Activated CD8-positive, alpha-beta memory T cell treated with anti-CD3 and anti-CD28 coated beads for 4 hours (primary cell): Measurements from ENCODE around the gene CRYBB2.
"Not testable (repeated sequence)": the region's sequence is repeated elsewhere in the genome, so short reads cannot be mapped to it uniquely, and the experiment has no call there.

ENCODE experiments used
- DNase-seq, 2 donors: peaks; one replicate each; pipeline ENCODE4 v3.0.0-alpha.2; 2020; ENCODE audit warnings: low read depth in 2 of 2

CRYBB2 gene, protein sequence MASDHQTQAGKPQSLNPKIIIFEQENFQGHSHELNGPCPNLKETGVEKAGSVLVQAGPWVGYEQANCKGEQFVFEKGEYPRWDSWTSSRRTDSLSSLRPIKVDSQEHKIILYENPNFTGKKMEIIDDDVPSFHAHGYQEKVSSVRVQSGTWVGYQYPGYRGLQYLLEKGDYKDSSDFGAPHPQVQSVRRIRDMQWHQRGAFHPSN

DNA sequence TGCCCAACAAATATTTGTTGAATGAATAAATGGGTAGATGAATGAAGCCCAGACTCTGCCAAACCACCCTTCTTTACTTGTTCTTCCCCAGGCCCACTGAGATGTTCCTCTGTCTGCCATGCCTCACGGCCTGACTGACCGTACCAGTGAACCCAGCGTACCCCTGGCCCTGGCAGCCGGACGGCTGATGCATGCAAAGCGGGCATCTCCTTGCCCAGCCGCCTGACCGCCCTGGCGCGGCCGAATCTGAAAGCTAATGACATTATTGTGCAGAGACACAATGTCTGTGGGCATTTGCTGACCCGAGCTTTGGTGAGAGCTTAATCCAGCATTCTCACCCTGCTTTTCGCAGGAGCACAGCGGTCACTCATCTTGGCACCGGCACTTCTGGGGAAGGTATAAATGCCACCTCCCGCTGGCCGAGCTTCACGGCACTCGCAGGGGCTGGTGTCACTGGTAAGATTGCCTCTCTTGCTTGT, at the start of gene CRYBB2:
TSS of gene CRYBB2 (plus strand) at position 429 of the 479 bp plus-strand sequence. CDS start 1,791 bp downstream, outside the sequence.
- DNase-seq = no peak

DNA sequence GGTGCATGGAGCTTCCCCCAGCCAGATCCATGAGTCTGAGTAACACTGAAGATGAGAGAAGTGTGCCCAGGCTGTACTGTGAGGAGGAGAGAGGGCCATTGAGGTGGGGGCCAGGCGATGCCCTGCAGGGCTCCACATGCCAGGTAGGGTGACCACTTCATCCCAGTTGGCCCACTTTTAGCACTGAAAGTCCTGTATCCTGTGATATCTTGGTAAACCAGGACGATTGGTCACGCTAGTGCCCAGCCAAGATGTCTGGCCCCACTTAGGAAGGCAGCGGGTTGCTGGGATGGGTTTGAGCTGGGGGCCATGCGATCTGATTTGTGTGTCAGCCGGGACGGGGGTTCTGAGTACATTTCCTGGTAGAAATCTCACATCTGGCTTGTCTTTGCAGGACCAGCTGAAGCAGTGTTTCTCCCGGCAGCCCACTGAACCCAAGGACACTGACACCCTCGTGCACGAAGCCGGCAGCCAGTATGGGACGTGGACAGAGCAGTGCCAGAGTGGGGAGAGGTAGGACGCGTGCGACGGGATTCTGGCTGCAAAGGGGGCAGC, 48.9 kb upstream of the CRYBB2 start:
- no peak for DNase-seq

DNA sequence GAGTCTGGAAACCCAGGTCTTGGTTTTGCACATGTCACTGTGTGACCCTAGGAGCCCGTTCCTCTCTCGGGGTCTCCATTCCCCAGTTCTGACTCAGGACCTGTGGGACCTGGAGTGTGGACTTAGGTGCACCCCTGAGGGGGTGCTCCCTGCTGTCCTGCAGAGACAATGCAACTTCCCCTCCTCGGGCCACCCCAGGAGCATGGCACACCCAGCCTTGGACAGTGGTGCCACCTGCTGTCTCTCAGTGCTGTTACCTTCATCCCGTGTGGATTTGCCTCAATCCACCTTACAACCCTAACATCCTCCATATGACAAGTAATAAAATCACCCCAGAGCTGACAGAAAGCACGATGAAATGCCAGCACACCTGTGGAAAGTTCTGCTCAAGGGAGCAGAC, 47.3 kb upstream of the CRYBB2 start:
- no peak for DNase-seq

DNA sequence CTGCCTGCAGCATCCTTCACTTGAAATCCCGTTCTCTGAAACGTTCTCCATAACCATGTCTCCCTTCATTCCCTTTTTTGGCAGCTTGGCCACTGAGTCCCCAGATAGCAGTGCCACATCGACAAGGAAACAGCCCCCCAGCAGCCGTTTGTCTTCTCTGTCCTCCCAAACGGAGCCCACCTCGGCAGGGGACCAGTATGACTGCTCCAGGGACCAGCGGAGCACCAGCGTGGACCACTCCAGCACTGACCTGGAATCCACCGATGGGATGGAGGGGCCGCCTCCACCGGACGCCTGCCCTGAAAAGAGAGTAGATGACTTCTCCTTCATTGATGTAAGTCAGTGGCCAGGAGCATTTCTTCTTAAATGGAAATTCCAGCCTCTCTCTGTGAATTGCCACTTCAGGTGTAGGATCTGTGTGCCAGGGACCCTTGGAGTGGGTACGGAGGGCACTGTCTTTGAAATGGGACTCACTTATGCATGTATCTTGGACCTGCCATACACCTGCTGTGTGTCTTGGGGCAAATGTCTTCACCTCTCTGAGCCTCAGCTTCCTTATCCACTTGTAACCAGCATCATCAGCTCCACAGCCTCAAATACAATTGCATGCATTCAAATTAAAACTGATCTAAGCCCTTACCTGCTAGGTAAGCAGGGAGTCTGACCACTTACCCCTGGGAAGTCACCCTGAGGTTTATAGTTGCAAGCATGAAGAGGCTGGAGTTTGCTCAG, 45.1 kb upstream of the CRYBB2 start:
- no peak for DNase-seq

DNA sequence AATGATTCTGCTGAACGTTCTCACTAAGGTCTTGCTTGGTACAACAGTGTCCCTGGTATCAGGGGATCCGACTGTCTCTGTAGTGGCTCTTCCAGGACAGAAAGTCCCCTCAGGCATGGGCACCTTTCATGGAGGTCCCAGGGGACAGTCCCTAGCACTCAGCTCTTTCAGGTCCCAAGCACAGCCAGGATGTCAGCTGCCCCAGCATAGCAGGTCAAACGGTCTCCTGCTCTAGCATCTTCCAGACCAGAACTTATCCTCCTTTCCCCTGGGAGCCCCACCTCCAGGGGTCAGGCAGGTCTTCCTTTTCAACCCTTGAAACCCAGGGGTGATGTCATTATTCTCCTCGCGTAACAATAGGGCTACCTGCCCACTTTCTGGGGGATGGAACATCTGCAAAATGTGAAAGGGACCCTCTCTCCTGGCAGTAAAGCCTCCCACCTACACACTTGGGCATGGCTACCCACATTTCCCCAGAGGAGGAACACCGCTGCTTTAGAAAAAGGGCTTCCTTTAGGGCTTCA, 44.5 kb upstream of the CRYBB2 start:
- no peak for DNase-seq

DNA sequence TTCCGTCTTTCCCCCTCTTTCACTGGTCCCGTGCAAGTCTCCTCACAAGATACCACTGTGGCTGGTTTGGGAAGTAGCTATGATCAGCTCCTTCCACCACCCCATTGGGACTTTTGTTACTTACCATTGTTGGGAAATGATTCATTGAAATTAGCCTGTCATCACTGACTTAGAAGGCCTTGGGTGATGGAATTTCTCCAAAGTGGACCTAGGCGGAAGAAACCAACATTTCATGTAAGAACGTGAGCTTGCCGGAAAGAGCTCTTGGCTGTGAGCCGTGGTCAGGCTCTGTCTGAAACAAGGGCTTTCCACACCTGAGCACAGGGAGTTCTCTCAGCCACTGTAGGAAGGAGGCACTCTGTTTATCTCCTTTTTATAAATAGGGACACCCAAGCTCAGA, 43.3 kb upstream of the CRYBB2 start:
- no peak for DNase-seq

DNA sequence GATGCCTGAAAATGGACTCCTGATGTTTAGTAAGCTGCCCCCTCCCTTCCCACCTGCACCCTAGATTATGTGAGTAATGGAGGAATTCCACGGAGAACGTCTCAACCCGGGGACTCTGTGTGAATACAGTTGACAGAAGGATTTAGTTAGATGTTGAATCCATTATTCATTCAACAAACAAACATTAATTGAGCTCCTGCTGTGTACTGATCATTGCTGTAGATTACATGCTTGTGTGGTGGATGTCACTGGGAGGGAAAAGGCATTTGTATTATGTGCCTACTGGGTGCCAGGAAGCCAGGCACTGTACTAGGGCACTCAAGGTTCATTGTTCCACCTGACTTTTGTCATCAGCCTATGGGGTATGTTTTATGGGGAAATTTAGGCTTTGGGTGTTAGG, 42.6 kb upstream of the CRYBB2 start:
- DNase-seq = no peak

DNA sequence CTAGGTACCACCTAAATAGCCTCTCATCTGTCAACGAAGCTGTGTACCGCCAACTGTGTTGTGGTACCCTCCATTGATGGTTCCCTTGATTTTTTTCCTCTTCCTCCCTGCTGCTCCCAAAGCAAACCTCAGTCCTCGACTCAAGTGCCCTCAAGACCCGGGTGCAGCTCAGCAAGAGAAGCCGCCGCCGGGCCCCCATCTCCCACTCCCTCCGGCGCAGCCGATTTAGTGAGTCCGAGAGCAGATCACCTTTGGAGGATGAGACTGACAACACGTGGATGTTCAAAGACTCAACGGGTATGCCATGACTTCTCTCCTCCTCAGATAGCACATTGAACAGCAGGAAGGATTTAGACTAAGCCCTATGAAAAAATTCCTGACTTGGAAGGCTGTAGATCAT, 42.2 kb upstream of the CRYBB2 start:
- no peak for DNase-seq

DNA sequence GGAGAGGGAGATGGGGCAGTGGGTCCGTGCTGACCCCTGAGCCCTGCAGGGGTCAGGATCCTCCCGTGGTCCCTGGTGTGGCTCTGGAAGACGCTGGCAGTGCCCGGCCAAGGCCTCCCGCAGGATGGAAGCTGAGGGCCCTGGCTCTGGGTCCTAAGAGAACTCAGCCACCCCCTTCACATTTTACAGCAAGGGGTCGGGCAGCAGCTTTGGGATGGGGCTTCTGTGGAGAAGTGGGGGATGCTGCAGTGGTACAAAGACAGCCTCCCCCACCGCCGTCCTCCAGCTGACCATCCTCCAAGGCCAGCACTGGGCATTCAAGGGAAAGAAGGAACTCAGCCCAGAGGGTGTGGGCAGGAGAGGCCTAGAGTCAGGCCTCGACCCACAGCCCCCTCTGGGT, 41.5 kb upstream of the CRYBB2 start:
- no peak for DNase-seq

DNA sequence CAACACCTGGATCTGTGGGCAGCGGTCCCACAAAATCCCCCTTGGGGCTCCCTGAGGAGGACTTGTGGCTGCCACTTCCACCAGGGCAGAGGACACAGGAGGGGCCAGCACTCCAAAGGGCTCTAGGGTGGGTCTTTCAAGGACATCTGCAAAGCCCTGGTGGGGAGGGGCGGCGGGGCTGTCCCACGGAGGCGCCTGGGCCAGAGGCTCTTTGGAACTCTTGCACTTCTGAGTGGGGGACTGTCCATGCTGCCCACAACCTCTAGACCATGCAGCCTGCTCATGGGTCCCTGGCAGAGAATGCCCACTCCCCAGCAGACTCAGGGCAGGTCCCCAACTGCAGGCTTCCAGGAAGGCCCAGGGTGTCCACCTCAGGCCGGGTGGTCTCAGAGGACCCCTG, 41.1 kb upstream of the CRYBB2 start:
- not testable (repeated sequence) for DNase-seq

DNA sequence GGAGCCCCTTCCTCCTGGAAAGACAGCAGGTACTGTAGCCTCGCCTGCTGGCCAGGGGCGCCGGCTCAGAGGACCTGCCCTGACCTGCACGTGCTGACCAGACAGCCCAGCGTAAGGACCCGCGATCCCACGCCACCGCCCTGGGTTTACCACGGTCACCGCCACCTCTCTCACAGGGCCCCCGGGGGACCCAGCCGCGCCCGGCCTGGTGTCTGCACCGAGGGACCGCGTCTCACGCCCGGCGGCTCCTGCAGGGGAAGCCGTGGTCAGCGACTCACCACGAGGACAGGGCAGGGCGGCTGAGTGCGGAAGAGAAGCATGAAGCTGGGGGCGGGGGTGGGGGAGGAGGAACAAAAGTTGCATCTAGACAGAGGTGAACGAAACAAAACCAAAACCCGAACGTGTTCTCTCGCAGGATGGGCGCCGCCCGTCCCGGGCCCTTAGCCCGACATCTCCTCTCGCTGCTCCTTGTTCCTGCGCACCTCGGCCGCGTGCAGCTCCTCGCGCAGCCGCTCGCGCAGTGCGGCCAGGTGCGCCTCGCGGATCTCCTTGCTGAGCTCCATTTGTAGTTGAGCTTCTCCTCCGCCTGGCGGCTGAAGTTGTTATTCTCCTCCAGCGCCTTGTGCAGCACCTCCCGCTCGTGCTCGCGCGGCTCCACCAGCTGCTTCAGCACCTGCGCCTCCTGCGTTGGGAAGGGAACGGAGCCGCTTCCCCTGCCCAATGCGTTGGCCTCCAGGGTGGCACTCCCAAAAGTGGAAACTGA, 40.4 kb upstream of the CRYBB2 start:
- not testable (repeated sequence) for DNase-seq

DNA sequence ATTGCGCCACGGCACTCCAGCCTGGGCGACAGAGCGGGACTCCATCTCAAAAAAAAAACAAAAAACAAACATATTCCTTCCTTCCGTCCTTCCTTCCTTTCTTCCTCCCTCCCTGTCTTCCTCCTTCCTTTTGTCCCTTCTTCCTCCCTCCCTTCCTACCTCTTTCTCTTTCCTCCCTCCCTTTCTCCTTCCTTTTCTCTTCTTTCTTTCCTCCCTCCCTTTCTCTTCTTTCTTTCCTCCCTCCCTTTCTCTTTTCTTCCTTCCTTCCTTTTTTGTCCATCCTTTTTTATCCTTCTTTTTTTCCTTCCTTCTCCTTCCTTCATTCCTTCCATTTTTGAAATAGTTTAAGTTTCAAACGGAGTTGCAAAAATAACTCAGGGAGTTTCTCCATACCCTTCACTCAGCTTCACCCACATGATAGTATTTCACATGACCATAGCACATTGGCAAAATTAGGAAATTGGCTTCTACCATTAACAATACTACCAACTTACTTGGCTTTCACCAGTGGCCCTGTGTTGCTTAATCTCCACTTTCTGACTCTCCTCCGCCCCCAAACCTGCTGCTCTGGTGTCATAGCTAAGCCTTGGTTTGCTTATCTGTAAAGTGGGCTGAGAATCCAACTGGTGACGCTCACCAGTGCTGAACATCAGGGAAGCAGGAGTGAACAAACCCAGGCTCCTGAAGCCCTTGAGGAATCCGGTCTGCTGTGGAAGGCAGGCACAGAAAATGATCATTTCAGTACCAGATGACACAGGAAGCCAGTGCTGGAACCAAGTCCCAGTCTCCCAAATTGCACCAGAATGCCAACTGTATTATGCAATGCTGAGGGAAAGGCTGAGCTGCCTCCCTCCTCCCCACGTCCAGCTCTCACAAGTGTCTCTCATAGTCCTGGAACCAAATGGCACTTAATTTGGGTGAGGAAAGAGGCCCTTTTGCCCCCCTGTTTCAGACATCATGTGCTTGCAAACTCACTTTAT, 37.0 kb upstream of the CRYBB2 start:
- no peak for DNase-seq

DNA sequence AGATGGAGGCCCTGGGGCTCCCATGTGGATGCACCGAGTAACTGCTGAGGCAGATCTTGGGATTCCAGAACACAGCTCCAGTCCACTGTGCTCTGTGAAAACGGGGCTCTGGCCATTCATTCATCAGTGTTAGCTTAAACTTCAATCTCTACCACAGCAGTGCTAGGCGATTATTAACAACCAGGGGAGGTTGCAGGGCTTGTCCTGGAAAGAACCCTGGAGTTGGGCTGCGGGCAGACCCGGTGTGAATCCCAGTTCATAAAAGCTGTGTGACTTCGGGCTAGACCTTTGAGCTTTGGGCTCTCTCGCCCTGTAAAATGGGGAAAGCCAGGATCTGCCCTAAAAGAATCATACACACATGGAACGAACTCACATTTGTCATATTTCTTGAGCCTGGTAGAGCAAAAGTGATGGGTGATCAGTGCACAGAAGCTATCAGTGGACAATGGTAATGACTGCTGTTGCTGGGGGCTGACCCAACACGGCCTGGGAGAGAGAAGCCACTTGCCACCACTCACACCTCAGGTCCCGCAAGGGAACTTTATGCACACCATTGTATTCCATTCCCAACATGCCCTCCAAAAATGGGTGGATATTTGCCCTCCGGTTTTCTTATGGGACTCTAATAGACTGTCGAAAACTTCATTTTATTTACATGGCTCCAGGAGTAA, 35.4 kb upstream of the CRYBB2 start:
- no peak for DNase-seq

DNA sequence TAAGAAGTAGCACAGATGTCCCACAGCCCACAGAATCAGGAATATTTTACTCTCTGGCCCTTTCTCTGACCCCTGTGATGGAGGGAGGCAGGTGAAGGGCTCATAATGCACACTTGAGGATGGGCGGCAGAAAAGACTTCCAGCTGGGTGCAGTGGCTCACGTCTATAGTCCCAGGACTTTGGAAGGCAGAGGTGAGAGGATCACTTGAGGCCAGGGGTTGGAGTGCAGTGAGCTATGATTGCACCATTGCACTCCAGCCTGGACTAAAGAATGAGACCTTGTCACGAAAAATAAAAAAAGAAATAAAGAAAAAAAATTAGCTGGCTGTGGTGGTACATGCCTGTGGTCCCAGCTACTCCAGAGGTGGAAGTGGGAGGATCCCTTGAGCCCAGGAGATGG, 33.3 kb upstream of the CRYBB2 start:
- DNase-seq = no peak

DNA sequence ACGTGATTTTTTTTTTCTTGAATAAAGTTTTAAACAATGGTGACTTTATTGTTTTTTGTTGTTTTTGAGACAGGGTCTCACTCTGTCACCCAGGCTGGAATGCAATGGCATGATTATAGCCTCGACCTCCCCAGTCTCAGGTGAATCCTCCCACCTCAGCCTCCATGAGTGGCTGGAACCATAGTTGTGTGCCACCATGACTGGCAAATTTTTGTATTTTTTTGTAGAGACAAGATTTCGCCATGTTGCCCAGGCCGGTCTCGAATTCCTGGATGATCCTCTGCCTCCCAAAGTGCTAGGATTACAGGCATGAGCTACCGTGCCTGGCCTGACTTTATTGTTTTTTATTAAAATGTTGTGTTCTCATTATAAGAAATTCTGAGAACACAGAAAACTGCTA, 32.0 kb upstream of the CRYBB2 start:
- DNase-seq = no peak

DNA sequence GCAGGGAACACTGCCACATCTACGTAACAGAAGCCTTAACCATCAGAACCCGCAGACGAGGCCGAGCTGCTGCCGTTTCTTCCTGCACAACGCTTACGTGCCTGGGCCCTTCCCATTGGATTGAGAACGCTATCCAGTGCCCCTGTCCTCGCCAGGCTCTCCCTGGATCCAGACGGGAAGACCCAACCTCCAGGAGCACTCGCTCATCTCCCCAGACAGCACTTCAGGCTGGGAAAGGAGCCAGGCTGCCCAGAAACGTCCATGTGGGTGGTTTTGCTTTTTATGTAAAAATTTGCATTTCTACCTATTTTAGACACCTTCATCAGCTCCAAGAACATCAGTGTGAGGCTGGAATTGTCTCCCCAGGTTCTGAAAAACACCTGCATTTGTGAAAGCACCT, 27.0 kb upstream of the CRYBB2 start:
- no peak for DNase-seq

DNA sequence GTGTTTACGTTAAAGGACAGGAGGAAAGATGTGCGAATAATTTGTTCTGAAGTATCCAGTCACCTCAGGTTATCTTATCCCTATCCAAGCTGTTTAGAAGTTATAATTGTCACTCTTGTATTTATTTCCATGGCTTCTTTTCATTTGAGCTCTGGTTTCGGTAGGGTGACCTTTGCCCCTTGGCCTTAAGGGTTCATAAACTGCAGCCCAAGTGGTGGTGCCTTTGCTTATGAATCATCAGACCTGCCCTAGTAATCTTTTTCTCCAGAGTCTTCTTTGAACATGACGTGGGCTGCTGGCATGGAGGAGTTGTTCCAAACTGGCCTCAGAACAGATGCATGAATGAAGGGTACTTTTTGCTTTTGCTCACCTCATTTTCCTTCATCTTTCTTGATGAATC, 26.3 kb upstream of the CRYBB2 start:
- no peak for DNase-seq

DNA sequence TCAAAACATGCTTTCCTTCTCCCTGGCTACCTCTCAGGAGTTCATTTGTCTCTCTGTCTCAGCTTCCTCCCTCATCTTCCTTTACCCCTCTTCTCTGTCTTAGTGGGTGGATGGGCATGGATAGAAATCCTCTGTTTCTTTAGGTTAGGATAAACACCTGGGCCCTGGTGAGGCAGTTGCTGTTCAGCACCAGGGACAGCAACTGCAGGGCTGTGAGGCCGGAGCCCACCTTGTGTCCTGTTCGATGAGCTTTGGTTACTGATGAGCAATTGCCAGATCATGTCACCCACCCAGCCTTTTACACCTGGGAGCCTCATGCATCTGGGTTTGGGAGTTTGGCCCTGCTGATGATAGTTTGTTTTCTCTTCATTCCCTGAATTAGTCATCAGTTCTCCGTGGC, 25.9 kb upstream of the CRYBB2 start:
- DNase-seq = no peak

DNA sequence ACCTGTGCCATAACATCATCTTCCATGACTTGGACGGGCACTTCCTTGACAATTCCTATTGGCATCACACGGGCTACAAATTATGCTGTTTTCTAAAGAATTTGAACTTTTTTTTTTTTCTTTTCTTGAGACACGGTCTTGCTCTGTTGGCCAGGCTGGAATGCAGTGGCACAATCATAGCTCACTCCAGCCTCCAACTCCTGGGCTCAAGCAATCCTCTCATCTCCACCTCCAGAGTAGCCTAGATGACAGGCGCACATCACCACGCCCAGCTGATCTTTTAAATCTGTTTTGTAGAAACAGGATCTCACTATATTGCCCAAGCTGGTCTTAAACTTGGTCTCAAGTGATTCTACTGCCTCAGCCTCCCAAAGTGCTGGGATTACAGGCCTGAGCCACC, 23.1 kb upstream of the CRYBB2 start:
- DNase-seq = no peak

DNA sequence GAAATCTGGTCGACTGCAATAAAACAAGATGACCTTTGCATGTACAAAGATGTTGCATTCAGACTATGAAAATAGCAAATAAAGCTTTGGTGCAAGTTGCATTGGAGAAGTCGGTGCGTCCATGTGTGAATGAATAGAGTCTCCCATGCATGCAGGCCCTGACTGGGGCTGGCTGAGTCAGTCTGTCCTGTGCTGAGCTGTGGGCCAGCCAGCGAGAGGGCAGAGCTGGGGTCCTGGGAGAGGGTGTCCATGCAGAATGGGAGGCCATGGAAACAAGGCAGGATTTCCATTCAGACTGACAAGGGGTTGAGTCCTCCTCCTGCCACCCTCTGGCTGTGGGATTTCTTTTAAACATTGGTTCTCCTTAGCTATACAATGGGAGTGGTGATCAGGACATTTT, 22.1 kb upstream of the CRYBB2 start:
- DNase-seq = no peak
